HG03139 (cell line): ENCODE data around the gene IRAK3.

ENCODE experiments used
- ATAC-seq: cut with Tn5 transposase; IDR thresholded peaks from one replicate; pipeline ENCODE4 v1.9.1; 2021; ENCODE audit not compliant: unreplicated experiment

The IRAK3 gene

GRCh38 chr12:66188584-66189485 is at the start of gene IRAK3:
IRAK3 (plus strand) TSS chr12:66189214; CDS start chr12:66189300, 86 bp downstream.
- ATAC-seq: peak; percentile 64

- no peak for ATAC-seq
Observed at GRCh38 chr12:66139328-66139727, 49.7 kb upstream of the IRAK3 start.

GRCh38 chr12:66140731-66141130 is 48.3 kb upstream of the IRAK3 start:
- no peak for ATAC-seq

GRCh38 chr12:66141299-66141698 is 47.7 kb upstream of the IRAK3 start:
- ATAC-seq: no peak

GRCh38 chr12:66142826-66143225 is 46.2 kb upstream of the IRAK3 start:
- ATAC-seq: no peak

GRCh38 chr12:66143868-66144267 is 45.1 kb upstream of the IRAK3 start:
- no peak for ATAC-seq

GRCh38 chr12:66144791-66145754 is 43.9 kb upstream of the IRAK3 start:
- no peak for ATAC-seq

- no peak for ATAC-seq
Observed at GRCh38 chr12:66149702-66150398, 39.2 kb upstream of the IRAK3 start.

- no peak for ATAC-seq
Observed at GRCh38 chr12:66152732-66153131, 36.3 kb upstream of the IRAK3 start.

- no peak for ATAC-seq
Observed at GRCh38 chr12:66154776-66155175, 34.2 kb upstream of the IRAK3 start.

- no peak for ATAC-seq
Observed at GRCh38 chr12:66156654-66157053, 32.4 kb upstream of the IRAK3 start.

- ATAC-seq: no peak
Observed at GRCh38 chr12:66159123-66159522, 29.9 kb upstream of the IRAK3 start.

- no peak for ATAC-seq
Observed at GRCh38 chr12:66160704-66161103, 28.3 kb upstream of the IRAK3 start.

- ATAC-seq: no peak
Observed at GRCh38 chr12:66162701-66163100, 26.3 kb upstream of the IRAK3 start.

- ATAC-seq: no peak
Observed at GRCh38 chr12:66163289-66163688, 25.7 kb upstream of the IRAK3 start.

- ATAC-seq: no peak
Observed at GRCh38 chr12:66164349-66164821, 24.6 kb upstream of the IRAK3 start.

GRCh38 chr12:66165141-66165540 is 23.9 kb upstream of the IRAK3 start:
- ATAC-seq: no peak

- ATAC-seq: no peak
Observed at GRCh38 chr12:66166561-66166960, 22.5 kb upstream of the IRAK3 start.

- no peak for ATAC-seq
Observed at GRCh38 chr12:66168410-66168809, 20.6 kb upstream of the IRAK3 start.

GRCh38 chr12:66169221-66170170 is 19.5 kb upstream of the IRAK3 start, which contains the start of gene TMBIM4:
TMBIM4 (minus strand) TSS chr12:66169996; CDS start chr12:66169951, 45 bp downstream.
- peak; percentile 79 for ATAC-seq
